ENCODE results near the gene ZCRB1.

Gene ZCRB1

DNA sequence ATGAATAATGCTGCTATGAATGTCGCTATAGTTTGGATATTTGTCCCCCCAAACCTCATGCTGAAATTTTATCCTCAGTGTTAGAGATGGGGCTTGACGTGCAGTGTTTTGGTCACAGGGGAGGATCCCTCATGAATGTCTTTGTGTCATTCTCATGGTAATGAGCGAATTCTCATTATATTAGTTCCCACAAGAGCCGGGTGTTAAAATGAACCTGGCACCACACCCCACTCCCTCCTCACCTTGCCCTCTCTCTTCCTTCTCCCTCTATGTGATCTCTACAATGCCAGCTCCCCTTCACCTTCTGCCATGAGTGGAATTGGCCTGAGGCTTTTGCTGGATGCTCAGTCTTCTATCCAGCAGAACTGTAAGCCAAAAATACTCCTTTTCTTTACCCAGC, 50.4 kb downstream of the ZCRB1 start:
- DNase-seq: no peak

- no peak for DNase-seq
Observed at GRCh38 chr12:42273706-42274105, 52.2 kb downstream of the ZCRB1 start.

GRCh38 chr12:42270596-42270995, 55.3 kb downstream of the ZCRB1 start:
- no peak for DNase-seq

- no peak for DNase-seq
Observed at GRCh38 chr12:42267413-42268190, 58.3 kb downstream of the ZCRB1 start.

GRCh38 chr12:42266579-42267230, 59.2 kb downstream of the ZCRB1 start:
- DNase-seq: no peak

GRCh38 chr12:42262271-42262670, 63.6 kb downstream of the ZCRB1 start:
- DNase-seq: no peak

All from CD4-positive, alpha-beta T cell treated with Interleukin-12 subunit alpha and Interleukin-12 subunit beta, for 1 hour (primary cell).